OCI-LY3 (cell line): ENCODE measurements around the gene HNRNPUL1.
A peak's percentile ranks its signal among the peaks of the same experiment; 100 is the strongest.

ENCODE experiments used
- H2AFZ ChIP-seq: fragments of 200-600, 300-600 bp; shearing (Covaris generic); 2 replicates; pipeline ENCODE4 v1.6.0; 2014; ENCODE audit warnings: antibody characterized with exemption, low read depth, low read length
- H3K27ac ChIP-seq: fragments of 200-600, 300-600 bp; sonication (generic); 2 replicates; pipeline ENCODE4 v1.5.1; 2014; ENCODE audit warnings: mild to moderate bottlenecking, low read length, moderate library complexity, mixed read lengths
- H3K27me3 ChIP-seq: fragments of 200-600, 300-600 bp; sonication (generic); 2 replicates; pipeline ENCODE4 v1.6.1; 2014; ENCODE audit warnings: low read depth, low read length, mixed read lengths
- H3K36me3 ChIP-seq: fragments of 200-600, 300-600 bp; sonication (generic); replicated peaks from 2 replicates; pipeline ENCODE3; 2014; ENCODE audit warnings: low read depth, low read length, mixed read lengths
- H3K4me1 ChIP-seq: fragments of 300-600, 200-600 bp; sonication (generic); 2 replicates; pipeline ENCODE4 v1.6.1; 2014; ENCODE audit warnings: low read length, mixed read lengths
- H3K4me2 ChIP-seq: fragments of 200-600, 300-600 bp; sonication (generic); 2 replicates; pipeline ENCODE4 v1.6.1; 2014; ENCODE audit warnings: low read length, mixed read lengths
- H3K4me3 ChIP-seq: fragments of 300-600, 200-600 bp; sonication (generic); 2 replicates; pipeline ENCODE4 v1.5.1; 2014; ENCODE audit warnings: antibody characterized with exemption, mild to moderate bottlenecking, low read length, moderate library complexity
- H3K79me2 ChIP-seq: fragments of 300-600, 200-600 bp; shearing (Covaris generic); 2 replicates; pipeline ENCODE4 v1.6.1; 2014; ENCODE audit warnings: mild to moderate bottlenecking, low read length, mixed read lengths
- H3K9ac ChIP-seq: fragments of 300-600, 200-600 bp; shearing (Covaris generic); 2 replicates; pipeline ENCODE4 v1.6.0; 2014; ENCODE audit warnings: mild to moderate bottlenecking, low read length, moderate library complexity
- H3K9me3 ChIP-seq: fragments of 200-600, 300-600 bp; shearing (Covaris generic); 2 replicates; pipeline ENCODE4 v1.6.1; 2014; ENCODE audit warnings: low read length, mixed read lengths; ENCODE audit not compliant: insufficient read depth
- H4K20me1 ChIP-seq: fragments of 200-600, 300-600 bp; sonication (generic); 2 replicates; pipeline ENCODE4 v1.6.1; 2016; ENCODE audit warnings: low read length, mixed read lengths; ENCODE audit not compliant: insufficient read depth
- CTCF ChIP-seq: fragments of 200-600, 300-600 bp; sonication (generic); IDR thresholded peaks from 2 replicates; pipeline ENCODE4 v1.5.1; 2014; ENCODE audit warnings: antibody characterized with exemption, low read length, low read depth
- EZH2phosphoT487 ChIP-seq: fragments of 200-600 bp; shearing (Covaris generic); IDR thresholded peaks from 2 replicates; pipeline ENCODE4 v1.6.1; 2018; ENCODE audit warnings: antibody characterized with exemption, mixed run types, low read depth

HNRNPUL1 gene

GRCh38 chr19:41308450-41309179 is 44.4 kb downstream of the HNRNPUL1 start:
- Histone ChIP-seq H3K27ac (peak overlapping the region; percentile 84), H3K4me2 (peak overlapping the region; percentile 90), H3K79me2 (peaks cover 30% of the 10 kb centered on the region), H3K36me3 (peaks cover 51% of the 10 kb centered on the region), H3K9ac (peak overlapping the region; percentile 84), H2AFZ (no peak overlapping the region), H3K9me3 (no peaks in the 10 kb centered on the region), H4K20me1 (no peaks in the 10 kb centered on the region), H3K4me3 (peak overlapping the region; percentile 92; the same call in 1 of the 2 replicates), H3K4me1 (peaks cover 28% of the 10 kb centered on the region), H3K27me3 (no peaks in the 10 kb centered on the region)
- no peak for TF ChIP-seq EZH2phosphoT487
- peak; percentile 98 for TF ChIP-seq CTCF

- Histone ChIP-seq H3K4me2 (peak overlapping the region; percentile 90), H3K27me3 (no peaks in the 10 kb centered on the region), H3K4me1 (peaks cover 28% of the 10 kb centered on the region), H3K27ac (peak overlapping the region; percentile 84), H3K9ac (peak overlapping the region; percentile 84), H3K9me3 (no peaks in the 10 kb centered on the region), H3K36me3 (peaks cover 43% of the 10 kb centered on the region), H2AFZ (peak overlapping the region; percentile 90), H3K4me3 (peak overlapping the region; percentile 92), H4K20me1 (no peaks in the 10 kb centered on the region), H3K79me2 (peaks cover 30% of the 10 kb centered on the region)
- no peak for TF ChIP-seq EZH2phosphoT487
- no peak for TF ChIP-seq CTCF
These were observed 45.2 kb downstream of the HNRNPUL1 start for GRCh38 chr19:41309180-41310032.

- peak within 1 kb of the TSS; percentile 84 for H3K9ac ChIP-seq
- no peaks in the 10 kb centered on the region for H3K9me3 ChIP-seq
- H3K27ac ChIP-seq: peak within 1 kb of the TSS; percentile 84
- no peaks in the 10 kb centered on the region for H4K20me1 ChIP-seq
- H3K27me3 ChIP-seq: no peaks in the 10 kb centered on the region
- peak within 1 kb of the TSS; percentile 90 for H3K4me2 ChIP-seq
- TF ChIP-seq EZH2phosphoT487 (no peak), CTCF (no peak)
- H3K4me1 ChIP-seq: peaks cover 28% of the 10 kb centered on the region
- H2AFZ ChIP-seq: peak within 1 kb of the TSS; percentile 90
- H3K36me3 ChIP-seq: peaks cover 36% of the 10 kb centered on the region
- H3K4me3 ChIP-seq: peak within 1 kb of the TSS; percentile 92
- H3K79me2 ChIP-seq: peaks cover 33% of the 10 kb centered on the region
These were observed 46.1 kb downstream of the HNRNPUL1 start, which contains the start of gene CCDC97 for GRCh38 chr19:41310033-41310831. Gene CCDC97 (plus strand): TSS chr19:41310172. CDS start chr19:41310311, 139 bp downstream.
